ENCODE data around the gene COL6A3. TPM values are rescaled to one million over a fixed set of nuclear protein-coding genes. Genes with fewer than 3 reads are reported as not detected.

COL6A3 gene
- total RNA-seq, 1 experiment from 2014 or later = 0.81 TPM

DNA sequence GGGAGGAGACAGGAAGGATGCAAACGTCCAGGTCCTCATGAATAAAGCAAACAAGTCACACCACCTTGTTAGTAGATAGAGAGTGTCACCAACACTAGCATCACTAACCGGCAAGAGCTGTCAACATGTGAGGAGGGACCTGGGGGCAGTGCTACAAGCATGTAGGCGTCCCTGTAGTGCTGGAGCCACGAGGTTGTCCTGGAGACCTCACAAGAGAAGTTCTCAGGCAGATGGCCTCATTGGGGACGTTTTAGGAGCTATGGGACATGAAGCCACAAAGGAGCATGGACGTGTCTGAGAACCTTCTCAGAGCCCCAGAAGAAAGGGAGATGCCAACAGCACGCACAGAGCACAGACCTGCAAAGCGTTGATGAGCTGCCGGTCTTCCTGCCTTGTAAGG, 70.0 kb downstream of the COL6A3 start:
- Histone ChIP-seq H3K9me3 (ENCODE audit: control insufficient read depth, low read depth, low read length) (no peaks in the 10 kb centered on the region), H3K14ac (ENCODE audit: insufficient read depth, low read length) (no peak overlapping the region), H4K8ac (replicated peaks; ENCODE audit: insufficient read length, low read depth, low read length) (no peak overlapping the region), H3K56ac (ENCODE audit: insufficient read length, low read depth, low read length) (no peak overlapping the region), H2BK5ac (ENCODE audit: insufficient read length, low read length) (no peak overlapping the region), H2AFZ (ENCODE audit: low read length) (no peak overlapping the region), H2BK12ac (ENCODE audit: insufficient read length, low read depth, low read length) (no peak overlapping the region), H3K79me2 (ENCODE audit: insufficient read depth, low read length) (no peaks in the 10 kb centered on the region), H2BK120ac (ENCODE audit: low read depth, low read length, poor library complexity, severe bottlenecking) (no peak overlapping the region), H3K27me3 (ENCODE audit: insufficient read depth, low read length) (no peaks in the 10 kb centered on the region; the same call in 1 of the 2 replicates), H3K4ac (ENCODE audit: low read depth, low read length) (no peak overlapping the region), H2AK5ac (ENCODE audit: insufficient read length, low read length) (no peak overlapping the region), H3K4me2 (ENCODE audit: insufficient read depth, insufficient read length, low read length) (no peak overlapping the region), H3K23ac (ENCODE audit: insufficient read length, low read depth, low read length) (no peak overlapping the region), H3K9ac (ENCODE audit: extremely low read depth, insufficient read length, low read length) (no peak overlapping the region), H4K91ac (ENCODE audit: insufficient read length, low read depth, low read length) (no peak overlapping the region), H3K4me1 (ENCODE audit: insufficient read depth, low read length) (no peaks in the 10 kb centered on the region), H3T11ph (ENCODE audit: low read length) (no peak overlapping the region), H3K18ac (ENCODE audit: insufficient read length, low read depth, low read length) (no peak overlapping the region), H2BK15ac (ENCODE audit: low read depth, low read length) (no peak overlapping the region), H3K27ac (ENCODE audit: insufficient read length, low read depth, low read length) (no peak overlapping the region), H3K23me2 (ENCODE audit: insufficient read length, low read depth, low read length, poor library complexity, severe bottlenecking) (no peaks in the 10 kb centered on the region), H4K20me1 (ENCODE audit: control insufficient read depth, insufficient read depth, insufficient read length) (no peaks in the 10 kb centered on the region), H4K5ac (ENCODE audit: insufficient read length, low read depth, low read length) (no peak overlapping the region), H2BK20ac (ENCODE audit: low read depth, low read length, poor library complexity, severe bottlenecking) (no peak overlapping the region), H3K79me1 (ENCODE audit: insufficient read depth, low read depth, low read length, poor library complexity, severe bottlenecking) (no peaks in the 10 kb centered on the region)
- H3K9me3 Mint-ChIP-seq = no peaks in the 10 kb centered on the region
- no peak overlapping the region; a peak in 1 of 7 replicates for H3K27ac Mint-ChIP-seq
- DNase-seq = no peak
- no peak overlapping the region for H3K4me3 Mint-ChIP-seq
- no CpG with 5 or more reads among the region's 9 CpGs for WGBS (ENCODE audit: extremely low coverage, insufficient read length, low lambda C conversion rate)
- peaks cover 0 to 2% of the 10 kb centered on the region in 2 experiments; a peak in 1 of 4 replicates for H3K4me1 Mint-ChIP-seq
- H3K36me3 Mint-ChIP-seq (ENCODE audit: insufficient read depth in 1 of 3, low read depth in 3 of 3) = no peaks in the 10 kb centered on the region; a peak in 1 of 7 replicates
- peaks cover 7% of the 10 kb centered on the region; the same call in 1 of the 2 replicates for H3K27me3 Mint-ChIP-seq (ENCODE audit: low read depth)
- TF ChIP-seq, protein P1, sequence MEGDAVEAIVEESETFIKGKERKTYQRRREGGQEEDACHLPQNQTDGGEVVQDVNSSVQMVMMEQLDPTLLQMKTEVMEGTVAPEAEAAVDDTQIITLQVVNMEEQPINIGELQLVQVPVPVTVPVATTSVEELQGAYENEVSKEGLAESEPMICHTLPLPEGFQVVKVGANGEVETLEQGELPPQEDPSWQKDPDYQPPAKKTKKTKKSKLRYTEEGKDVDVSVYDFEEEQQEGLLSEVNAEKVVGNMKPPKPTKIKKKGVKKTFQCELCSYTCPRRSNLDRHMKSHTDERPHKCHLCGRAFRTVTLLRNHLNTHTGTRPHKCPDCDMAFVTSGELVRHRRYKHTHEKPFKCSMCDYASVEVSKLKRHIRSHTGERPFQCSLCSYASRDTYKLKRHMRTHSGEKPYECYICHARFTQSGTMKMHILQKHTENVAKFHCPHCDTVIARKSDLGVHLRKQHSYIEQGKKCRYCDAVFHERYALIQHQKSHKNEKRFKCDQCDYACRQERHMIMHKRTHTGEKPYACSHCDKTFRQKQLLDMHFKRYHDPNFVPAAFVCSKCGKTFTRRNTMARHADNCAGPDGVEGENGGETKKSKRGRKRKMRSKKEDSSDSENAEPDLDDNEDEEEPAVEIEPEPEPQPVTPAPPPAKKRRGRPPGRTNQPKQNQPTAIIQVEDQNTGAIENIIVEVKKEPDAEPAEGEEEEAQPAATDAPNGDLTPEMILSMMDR (conservative IDR thresholded peaks at IDR 0.05) = no peak

Data from H9 (cell line).